HG02763 (cell line): Measurements from ENCODE around the gene MAGEA9B.
"Not testable (repeated sequence)": the region's sequence is repeated elsewhere in the genome, so short reads cannot be mapped to it uniquely, and the experiment has no call there.

Experiments used
- ATAC-seq: cut with Tn5 transposase; IDR thresholded peaks from one replicate; pipeline ENCODE4 v1.9.1; 2021; ENCODE audit warnings: mild to moderate bottlenecking, moderate library complexity; ENCODE audit not compliant: unreplicated experiment

Gene MAGEA9B, protein sequence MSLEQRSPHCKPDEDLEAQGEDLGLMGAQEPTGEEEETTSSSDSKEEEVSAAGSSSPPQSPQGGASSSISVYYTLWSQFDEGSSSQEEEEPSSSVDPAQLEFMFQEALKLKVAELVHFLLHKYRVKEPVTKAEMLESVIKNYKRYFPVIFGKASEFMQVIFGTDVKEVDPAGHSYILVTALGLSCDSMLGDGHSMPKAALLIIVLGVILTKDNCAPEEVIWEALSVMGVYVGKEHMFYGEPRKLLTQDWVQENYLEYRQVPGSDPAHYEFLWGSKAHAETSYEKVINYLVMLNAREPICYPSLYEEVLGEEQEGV

GRCh38 chrX:149587359-149587758 is at the start of gene MAGEA9B:
MAGEA9B (minus strand) TSS chrX:149587459; CDS start chrX:149583179, 4,280 bp downstream.
- not testable (repeated sequence) for ATAC-seq

DNA sequence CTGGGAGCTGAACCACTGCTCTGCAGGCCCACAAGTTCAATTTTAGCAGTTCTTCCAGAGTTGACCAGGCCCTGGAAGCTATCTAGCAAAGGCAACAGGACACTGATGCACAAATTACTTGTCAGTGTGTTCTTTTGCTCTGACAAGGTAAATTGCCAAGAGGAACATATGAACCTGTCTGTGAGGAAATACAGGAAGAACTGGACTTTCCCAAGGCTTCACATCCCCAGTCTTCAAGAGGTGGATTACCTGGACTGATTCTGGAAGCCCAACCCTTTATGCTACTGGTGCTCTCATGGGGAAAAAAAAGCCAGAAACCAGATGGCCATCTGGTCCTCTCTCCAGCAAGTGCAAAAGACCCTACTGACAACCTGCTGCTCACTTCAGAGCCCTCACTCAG is 46.3 kb upstream of the MAGEA9B start:
- no peak for ATAC-seq

DNA sequence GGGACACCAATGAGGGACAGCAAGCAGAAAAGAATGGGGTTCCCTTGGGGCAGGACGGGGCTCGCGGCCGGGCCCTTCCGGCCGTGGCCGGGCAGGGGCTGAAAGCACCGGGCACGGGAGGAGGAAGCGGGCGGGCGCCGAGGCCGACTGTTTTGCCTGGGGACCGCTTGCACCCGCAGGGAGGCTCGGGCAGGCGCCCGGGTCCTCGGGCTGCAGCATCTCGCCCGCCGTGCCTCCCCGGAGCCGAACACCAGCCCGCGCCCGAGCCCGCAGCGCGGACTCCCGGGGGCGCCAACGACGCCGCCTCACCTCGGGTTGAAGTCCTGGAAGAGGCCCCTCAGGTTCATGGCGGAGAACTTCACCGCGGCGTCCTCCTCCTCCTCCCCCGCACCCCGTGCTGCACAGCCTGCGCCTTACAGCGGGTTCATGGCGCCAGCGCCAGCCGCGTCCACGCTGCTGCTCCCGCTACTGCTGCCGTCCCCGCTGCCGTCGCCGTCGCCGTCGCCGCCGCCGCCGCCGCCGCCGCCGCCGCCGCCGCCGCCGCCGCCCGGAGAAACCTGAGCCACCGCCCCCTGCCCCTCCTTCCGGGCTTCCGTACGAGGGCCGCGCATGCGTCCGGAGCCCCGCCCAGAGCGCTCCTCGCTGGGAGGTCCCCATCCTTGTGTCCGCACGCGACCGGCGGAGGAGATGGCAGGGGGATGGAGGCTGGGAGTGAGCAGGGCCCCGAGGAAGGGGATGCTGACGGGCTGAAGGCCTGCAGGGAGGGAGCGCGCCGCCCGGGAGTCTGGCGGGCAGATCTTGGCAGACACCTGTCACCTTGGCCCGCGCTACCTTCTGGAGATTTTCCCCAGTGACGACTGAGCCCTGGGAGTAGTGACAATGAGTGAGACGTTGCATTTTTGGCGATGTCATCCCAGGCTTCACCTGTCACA is 44.2 kb upstream of the MAGEA9B start, which contains the start of gene TMEM185A:
Gene TMEM185A, minus strand, starts transcription at position 559 of the 932 bp plus-strand sequence. Its CDS starts 212 bp downstream, at position 347.
- peak; percentile 88 for ATAC-seq

GRCh38 chrX:149630681-149631233 is 43.5 kb upstream of the MAGEA9B start:
- no peak for ATAC-seq

DNA sequence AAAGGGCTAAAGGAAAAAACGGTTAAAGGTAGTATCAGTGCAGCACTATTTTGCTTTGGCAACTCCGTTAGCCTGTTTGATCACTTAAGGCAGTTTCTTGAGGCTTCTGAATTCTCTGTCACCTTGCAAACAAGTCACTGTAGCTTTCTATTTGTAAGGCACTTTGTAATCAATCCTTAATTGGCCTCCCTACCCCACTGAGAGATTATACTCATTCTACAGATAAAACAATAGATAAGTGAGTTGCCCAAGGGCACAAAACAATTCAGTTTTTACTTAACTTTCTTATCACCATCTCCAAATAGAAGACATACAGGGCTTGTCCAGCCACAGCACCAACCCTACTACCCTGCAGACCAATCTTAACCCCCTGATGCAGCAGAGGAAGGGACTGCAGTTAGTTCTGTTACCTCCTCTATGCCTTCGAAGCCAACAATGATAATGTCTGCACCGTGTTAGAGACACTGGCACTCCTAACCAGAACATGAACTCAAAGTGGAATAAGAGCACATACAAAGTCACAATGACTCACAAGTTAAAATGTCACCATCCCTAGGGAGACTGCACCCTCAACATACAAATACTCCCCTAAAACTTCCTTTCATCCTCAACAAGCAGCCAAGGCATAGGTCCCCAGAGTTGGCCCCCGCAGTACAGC is 42.6 kb upstream of the MAGEA9B start:
- no peak for ATAC-seq

- no peak for ATAC-seq
These were observed 41.5 kb upstream of the MAGEA9B start for GRCh38 chrX:149628768-149629167.

DNA sequence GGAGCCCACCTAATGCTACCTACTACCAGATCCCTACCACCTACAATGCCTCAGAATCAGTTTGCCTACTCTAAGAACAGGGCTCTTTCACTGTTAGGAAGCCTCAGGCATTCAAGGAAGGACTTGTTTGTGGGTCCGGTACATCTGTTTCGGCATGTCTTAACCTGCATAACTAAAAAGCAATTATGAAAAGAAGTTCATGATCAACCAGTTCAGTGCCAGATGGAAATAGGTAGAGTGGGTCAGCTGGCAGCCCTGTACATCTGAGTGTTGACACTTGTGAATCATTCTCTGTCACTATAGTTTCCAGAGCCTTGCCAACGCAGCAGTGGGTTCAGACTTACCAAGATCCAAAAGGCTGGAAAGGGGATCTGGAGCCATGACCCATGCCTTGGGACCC is 41.0 kb upstream of the MAGEA9B start:
- ATAC-seq, result no peak

GRCh38 chrX:149626829-149627228 is 39.6 kb upstream of the MAGEA9B start:
- ATAC-seq, result not testable (repeated sequence)

GRCh38 chrX:149619662-149620061 is 32.4 kb upstream of the MAGEA9B start:
- ATAC-seq, result not testable (repeated sequence)

DNA sequence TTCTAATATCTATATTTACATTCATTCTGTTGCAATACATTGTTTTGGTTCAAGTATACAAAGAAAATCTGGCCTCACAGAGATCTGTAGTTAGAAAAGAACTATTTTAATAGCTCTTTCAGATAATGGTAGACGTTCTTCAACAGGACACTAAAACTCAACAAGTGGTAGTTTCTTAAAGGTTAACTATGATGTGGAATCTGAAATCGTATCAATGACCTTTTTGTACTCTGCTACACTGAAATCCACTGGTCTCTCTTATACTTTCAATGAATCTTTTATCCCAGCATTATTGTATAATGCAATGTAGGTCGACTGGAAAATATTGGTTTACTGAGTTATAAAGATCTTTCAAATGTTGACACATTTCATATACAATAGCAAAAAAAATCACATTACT is 31.6 kb upstream of the MAGEA9B start:
- no peak for ATAC-seq

GRCh38 chrX:149611623-149612175 is 24.4 kb upstream of the MAGEA9B start:
- no peak for ATAC-seq

- no peak for ATAC-seq
These were observed 23.3 kb upstream of the MAGEA9B start for GRCh38 chrX:149610511-149610910.

GRCh38 chrX:149607699-149608098 is 20.4 kb upstream of the MAGEA9B start:
- ATAC-seq, result no peak

DNA sequence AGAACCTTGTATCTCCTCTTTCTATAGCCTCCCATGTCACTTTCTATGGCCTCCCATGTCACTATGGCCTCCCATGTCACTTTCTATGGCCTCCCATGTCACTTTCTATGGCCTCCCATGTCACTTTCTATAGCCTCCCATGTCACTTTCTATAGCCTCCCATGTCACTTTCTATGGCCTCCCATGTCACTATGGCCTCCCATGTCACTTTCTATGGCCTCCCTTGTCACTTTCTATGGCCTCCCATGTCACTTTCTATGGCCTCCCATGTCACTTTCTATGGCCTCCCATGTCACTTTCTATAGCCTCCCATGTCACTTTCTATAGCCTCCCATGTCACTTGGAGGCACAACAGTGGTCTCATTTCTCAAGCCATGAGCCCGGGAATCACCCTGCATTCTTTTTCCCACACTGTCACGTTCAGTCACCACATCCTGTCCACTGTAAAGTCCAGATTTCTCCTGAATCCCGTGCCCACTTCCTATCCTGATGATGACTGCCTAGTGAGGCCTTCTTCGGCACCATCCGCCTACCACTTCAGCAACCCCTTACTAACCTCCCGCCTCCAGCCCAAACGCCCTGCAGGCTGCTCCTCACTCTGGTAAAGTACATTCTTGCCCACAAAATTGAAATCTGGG is 18.1 kb upstream of the MAGEA9B start:
- not testable (repeated sequence) for ATAC-seq

- not testable (repeated sequence) for ATAC-seq
These were observed 11.3 kb upstream of the MAGEA9B start for GRCh38 chrX:149598603-149599002.

GRCh38 chrX:149595943-149596342 is 8.7 kb upstream of the MAGEA9B start:
- not testable (repeated sequence) for ATAC-seq

DNA sequence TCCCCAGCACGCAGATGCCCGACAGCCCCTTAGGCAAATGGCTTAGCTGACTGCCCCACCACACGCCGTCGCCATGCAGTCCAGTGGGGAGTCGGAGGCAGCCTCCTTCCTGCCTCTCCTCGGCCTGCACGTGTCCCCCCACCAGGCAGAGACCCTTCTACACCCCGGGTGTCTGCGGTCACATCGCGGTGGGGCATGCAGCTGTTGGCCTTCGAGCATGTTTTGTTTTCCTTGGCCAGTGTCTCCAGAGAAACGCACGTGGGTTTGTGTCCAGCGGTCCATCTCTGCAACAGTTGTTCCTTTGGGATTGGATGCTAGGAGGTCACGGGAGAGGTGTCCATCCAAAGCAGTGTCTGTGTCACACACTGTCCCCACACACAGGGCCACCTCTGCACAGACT is 8.0 kb upstream of the MAGEA9B start, which contains the start of gene HSFX2:
Gene HSFX2, minus strand, starts transcription at position 101 of the 400 bp plus-strand sequence. CDS start 614 bp downstream, outside the sequence.
- ATAC-seq, result not testable (repeated sequence)

GRCh38 chrX:149590993-149591392 is 3.7 kb upstream of the MAGEA9B start:
- ATAC-seq, result not testable (repeated sequence)

DNA sequence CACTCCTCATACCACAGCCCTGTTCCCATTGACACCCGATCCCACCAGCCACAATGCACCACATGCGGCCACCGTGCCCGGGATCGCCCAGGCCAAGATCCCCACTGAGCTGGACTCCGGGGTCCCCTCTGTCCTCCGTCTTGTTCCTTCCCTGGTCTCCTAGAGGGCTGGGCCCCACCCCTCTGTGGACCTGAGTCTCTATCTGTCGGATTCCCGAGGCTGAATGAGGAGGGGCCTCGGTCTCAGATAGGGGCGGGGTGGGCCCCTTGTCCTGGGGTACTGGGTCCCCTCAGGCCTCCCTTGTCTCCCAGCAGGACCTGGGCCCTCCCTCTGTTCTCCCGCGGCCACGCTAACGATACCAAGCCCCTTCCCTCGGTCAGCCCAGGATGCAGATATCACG is 1.6 kb downstream of the MAGEA9B start:
- not testable (repeated sequence) for ATAC-seq

- ATAC-seq, result peak; percentile 100
These were observed 13.8 kb downstream of the MAGEA9B start for GRCh38 chrX:149573456-149573855.
